HL-60/S4 treated with phorbol 12-myristate 13-acetate at 8.2 ng/mL for 4 days and 3 days (cell line): ENCODE results near the gene WDPCP.
"Not testable (repeated sequence)": the region's sequence is repeated elsewhere in the genome, so short reads cannot be mapped to it uniquely, and the experiment has no call there.

Experiments used
- in situ Hi-C: fragments of 300-500 bp; cut with MboI; formaldehyde crosslinking; loops from 2 replicates; pipeline ENCODE4 v1.15.0; 2022; ENCODE audit warnings: low sequenced_read_pairs

Gene WDPCP

GRCh38 chr2:63591566-63592175 lies 3.4 kb upstream of the WDPCP start:
- in situ Hi-C loops: no loop called here

GRCh38 chr2:63590626-63591408 lies 2.5 kb upstream of the WDPCP start:
- in situ Hi-C loops: no loop called here

GRCh38 chr2:63589148-63589958 lies 1.1 kb upstream of the WDPCP start:
- in situ Hi-C loops: no loop called here

GRCh38 chr2:63587814-63588384 lies 378 bp downstream of the WDPCP start:
- in situ Hi-C loops: no loop called here

- in situ Hi-C loops: no loop called here
Measured at GRCh38 chr2:63582873-63583272, 5.4 kb downstream of the WDPCP start.

- in situ Hi-C loops: no loop called here
Measured at GRCh38 chr2:63581298-63581961, 6.8 kb downstream of the WDPCP start.

- in situ Hi-C loops: no loop called here
Measured at GRCh38 chr2:63580651-63581297, 7.5 kb downstream of the WDPCP start.

- in situ Hi-C loops: no loop called here
Measured at GRCh38 chr2:63578767-63579166, 9.5 kb downstream of the WDPCP start.

GRCh38 chr2:63576546-63576945 lies 11.7 kb downstream of the WDPCP start:
- in situ Hi-C loops: no loop called here

- in situ Hi-C loops: not testable (repeated sequence)
Measured at GRCh38 chr2:63573726-63574345, 14.4 kb downstream of the WDPCP start.

- in situ Hi-C loops: not testable (repeated sequence)
Measured at GRCh38 chr2:63573026-63573425, 15.3 kb downstream of the WDPCP start.

- in situ Hi-C loops: no loop called here
Measured at GRCh38 chr2:63572001-63572400, 16.3 kb downstream of the WDPCP start.

- in situ Hi-C loops: no loop called here
Measured at GRCh38 chr2:63571291-63571690, 17.0 kb downstream of the WDPCP start.

- in situ Hi-C loops: no loop called here
Measured at GRCh38 chr2:63569740-63570139, 18.5 kb downstream of the WDPCP start.

- in situ Hi-C loops: no loop called here
Measured at GRCh38 chr2:63562751-63563150, 25.5 kb downstream of the WDPCP start.

- in situ Hi-C loops: not testable (repeated sequence)
Measured at GRCh38 chr2:63558922-63559321, 29.4 kb downstream of the WDPCP start.

- in situ Hi-C loops: not testable (repeated sequence)
Measured at GRCh38 chr2:63557819-63558218, 30.5 kb downstream of the WDPCP start.

- in situ Hi-C loops: no loop called here
Measured at GRCh38 chr2:63555931-63556330, 32.3 kb downstream of the WDPCP start.

GRCh38 chr2:63555299-63555698 lies 33.0 kb downstream of the WDPCP start:
- in situ Hi-C loops: no loop called here

- in situ Hi-C loops: no loop called here
Measured at GRCh38 chr2:63553049-63553448, 35.2 kb downstream of the WDPCP start.
